A549 (cell line): ENCODE data around the gene ZNF280C. TPM values are rescaled to one million over a fixed set of nuclear protein-coding genes. Genes with fewer than 3 reads are reported as not detected.

Experiments used
- ATAC-seq, 2 experiments: fragments of 200-7000 bp in 1 of 2; fragments of >200 bp in 1 of 2; cut with Nextera tagmentation in 1 of 2; cut with Tn5 transposase in 1 of 2; 3 replicates each; pipeline versions ENCODE4 v1.8.0 to v1.9.1; 2018 to 2020; ENCODE audit warnings: mild to moderate bottlenecking in 1 of 2, moderate library complexity in 1 of 2
- CTCF ChIA-PET: fragments of 300-600 bp; sonication (Branson Sonifier 250); formaldehyde crosslinking; extraction: SDS; loops from one replicate; lab custom pipeline; 2021; ENCODE audit warnings: antibody characterized with exemption, inconsistent platforms; lab: Yijun Ruan, JAX
- POLR2A ChIA-PET: fragments of 350-600 bp; formaldehyde crosslinking; extraction: SDS; loops from one replicate; lab custom pipeline; 2021; ENCODE audit warnings: antibody characterized with exemption, inconsistent platforms; lab: Yijun Ruan, JAX
- DNase-seq, 2 experiments: peaks; one replicate each; pipeline versions ENCODE4 v3.0.0 to v3.0.0-alpha.2; 2011 to 2016; ENCODE audit warnings: low read depth in 1 of 2, low spot score in 1 of 2
- FAIRE-seq: peaks from 2 replicates; lab custom pipeline; 2011; peaks lifted over from hg19 to GRCh38; lab: Jason Lieb, UNC
- H3K27ac ChIP-seq, 2 experiments: fragments of >200 bp; sonication (Bioruptor Twin); formaldehyde crosslinking; 3 replicates each; pipeline ENCODE4 v1.5.1; 2016 to 2017
- H3K4me1 ChIP-seq: fragments of >200 bp; sonication (Bioruptor Twin); formaldehyde crosslinking; 3 replicates; pipeline ENCODE4 v1.6.1; 2016
- H3K4me2 ChIP-seq: fragments of >200 bp; sonication (Bioruptor Twin); formaldehyde crosslinking; 3 replicates; pipeline ENCODE4 v1.6.1; 2016
- H3K4me3 ChIP-seq: fragments of >200 bp; sonication (Bioruptor Twin); formaldehyde crosslinking; 3 replicates; pipeline ENCODE4 v1.5.1; 2016
- H3K9me3 ChIP-seq: fragments of >200 bp; sonication (Bioruptor Twin); formaldehyde crosslinking; 3 replicates; pipeline ENCODE4 v1.6.1; 2016
- CHD4 ChIP-seq: fragments of 200-600 bp; sonication (generic); IDR thresholded peaks from 2 replicates; pipeline ENCODE4 v1.6.1; 2016; ENCODE audit warnings: antibody characterized with exemption, mild to moderate bottlenecking, borderline replicate concordance
- CTCF ChIP-seq: fragments of >200 bp; sonication (Bioruptor Twin); formaldehyde crosslinking; IDR thresholded peaks from 3 replicates; pipeline ENCODE4 v1.5.1; 2016
- EHMT2 ChIP-seq: fragments of 200-600 bp; sonication (generic); IDR thresholded peaks from 2 replicates; pipeline ENCODE4 v1.6.1; 2016; ENCODE audit warnings: antibody characterized with exemption, low read depth, mild to moderate bottlenecking, moderate library complexity
- FOSL2 ChIP-seq, 2 experiments: fragments of 450-650 bp in 1 of 2; fragments of >200 bp in 1 of 2; sonication (Bioruptor Twin) in 1 of 2; formaldehyde crosslinking; IDR thresholded peaks; 2 replicates each; pipeline versions ENCODE4 v1.5.0 to v1.6.1; 2016 to 2020; ENCODE audit warnings: mild to moderate bottlenecking in 1 of 2, moderate library complexity in 1 of 2
- GATA3 ChIP-seq: IDR thresholded peaks from 2 replicates; pipeline ENCODE4 v1.6.1; 2012; ENCODE audit warnings: borderline replicate concordance
- MAX ChIP-seq: IDR thresholded peaks from 2 replicates; pipeline ENCODE4 v1.6.1; 2012
- NFE2L2 ChIP-seq: fragments of 150-350 bp; conservative IDR thresholded peaks from 2 replicates; pipeline ENCODE4 v1.6.1; 2014; ENCODE audit warnings: low read length
- PHF8 ChIP-seq: fragments of 200-600 bp; sonication (generic); IDR thresholded peaks from 2 replicates; pipeline ENCODE4 v1.6.1; 2016; ENCODE audit warnings: low read depth, mild to moderate bottlenecking, antibody characterized with exemption, moderate library complexity, borderline replicate concordance
- POLR2AphosphoS2 ChIP-seq: conservative IDR thresholded peaks from 2 replicates; pipeline ENCODE4 v1.6.1; 2012; ENCODE audit warnings: low read length, improper control_type of control experiment, inconsistent platforms
- RARB ChIP-seq: fragments of 250-450 bp; sonication (Bioruptor Pico); IDR thresholded peaks from 2 replicates; pipeline ENCODE4 v1.8.0; 2021; ENCODE audit warnings: mild to moderate bottlenecking, moderate library complexity
- REST ChIP-seq: fragments of 200-600 bp; sonication (generic); IDR thresholded peaks from 2 replicates; pipeline ENCODE4 v1.6.1; 2016; ENCODE audit warnings: antibody characterized with exemption, mild to moderate bottlenecking, moderate library complexity
- SREBF2 ChIP-seq: fragments of 450-650 bp; IDR thresholded peaks from 2 replicates; pipeline ENCODE4 v1.6.1; 2014; ENCODE audit warnings: mild to moderate bottlenecking, moderate library complexity
- TFCP2L1 ChIP-seq: fragments of 250-450 bp; sonication (Bioruptor Pico); IDR thresholded peaks from 2 replicates; pipeline ENCODE4 v1.5.0; 2021; ENCODE audit warnings: mild to moderate bottlenecking
- ZNF302 ChIP-seq: fragments of 250-450 bp; sonication (Bioruptor Pico); IDR thresholded peaks from 2 replicates; pipeline ENCODE4 v1.9.0; 2021; ENCODE audit warnings: inconsistent platforms, mild to moderate bottlenecking, moderate library complexity
- WGBS: methylation state at CpG from one replicate; pipeline ENCODE4 v1.1.6; 2017; ENCODE audit errors: missing lambda C conversion rate; 5-methylcytosine and 5-hydroxymethylcytosine counted together
- polyA plus RNA-seq, 4 experiments: library from polyadenylated mRNA; depleted of rRNA in 3 of 4; stranded (reverse); fragments of >200 nt; fragmentation: RNase III in 1 of 4; extraction: RNeasy Plus Mini Kit Qiagen cat#74134 plus additional on column Dnase treatment in 1 of 4; gene quantifications; 2 replicates in 3 of 4; 3 replicates in 1 of 4; pipeline ENCODE4 v1.2.3, GENCODE V29; 2011 to 2017

Gene ZNF280C
- polyA plus RNA-seq, 2 of the 4 experiments (the other 2 are of a cell fraction), result 3.9 to 18.8 TPM

GRCh38 chrX:130172127-130172845, 96.4 kb downstream of the ZNF280C start:
- ChIA-PET POLR2A (no interaction called here), CTCF (interaction anchor here (1.0 to 1.2 kb wide), 2 partner anchors 20 to 111 kb away, joined by 3 to 5 read pairs; no protein-coding TSS in a partner anchor)
- 95% methylated on average over 23 of the region's 34 CpGs for WGBS
- H3K4me2 ChIP-seq, result peak overlapping the region; percentile 98
- peak overlapping the region in 1 of 2 experiments; percentile 83; a peak in 2 of 6 replicates for H3K27ac ChIP-seq
- DNase-seq (no peak), ATAC-seq (no peak), FAIRE-seq (no peak)
- no peak for TF ChIP-seq CHD4
- TF ChIP-seq NFE2L2, result no peak
- no peaks in the 10 kb centered on the region for H3K9me3 ChIP-seq
- peaks cover 26% of the 10 kb centered on the region; the same call in 2 of the 3 replicates for H3K4me1 ChIP-seq
- peak overlapping the region; percentile 84; the same call in 2 of the 3 replicates for H3K4me3 ChIP-seq

GRCh38 chrX:130171446-130172126, 97.1 kb downstream of the ZNF280C start, which contains the start of gene RAB33A:
RAB33A (plus strand) TSS chrX:130171962; CDS start chrX:130172063, 101 bp downstream.
- ChIA-PET CTCF (interaction anchor here (1.0 to 2.2 kb wide), 3 partner anchors 21 to 110 kb away, joined by 3 to 8 read pairs (median 5); no protein-coding TSS in a partner anchor), POLR2A (no interaction called here)
- H3K4me1 ChIP-seq, result peaks cover 29% of the 10 kb centered on the region; the same call in 2 of the 3 replicates
- TF ChIP-seq GATA3, result no peak
- TF ChIP-seq EHMT2, result no peak
- TF ChIP-seq MAX, result peak; percentile 26; the same call in 1 of the 2 replicates
- no peak for TF ChIP-seq RARB (CRISPR knock-in tag)
- peak within 1 kb of the TSS; percentile 98 for H3K4me2 ChIP-seq
- WGBS, result 0% methylated on average over 7 of the region's 61 CpGs
- peak within 1 kb of the TSS; percentile 66 to 83 for H3K27ac ChIP-seq
- ATAC-seq (peak; percentile 55 to 78; a peak in 5 of 6 replicates), FAIRE-seq (no peak), DNase-seq (no peak)
- H3K4me3 ChIP-seq, result peak within 1 kb of the TSS; percentile 84
- no peaks in the 10 kb centered on the region for H3K9me3 ChIP-seq

GRCh38 chrX:130170752-130171445, 97.8 kb downstream of the ZNF280C start:
- no peak for FAIRE-seq
- DNase-seq, result peak; percentile 59 to 70
- peak; percentile 34; the same call in 1 of the 2 replicates for TF ChIP-seq PHF8
- peak; percentile 32; the same call in 1 of the 2 replicates for TF ChIP-seq MAX
- TF ChIP-seq POLR2AphosphoS2, result no peak
- no peak for TF ChIP-seq SREBF2
- TF ChIP-seq, all 56 proteins: peak for 2

GRCh38 chrX:130167040-130167439, 101.7 kb downstream of the ZNF280C start:
- Histone ChIP-seq H3K4me3 (peak overlapping the region; percentile 73; the same call in 2 of the 3 replicates), H3K4me1 (peaks cover 26% of the 10 kb centered on the region), H3K9me3 (no peaks in the 10 kb centered on the region), H3K27ac (peak overlapping the region in 1 of 2 experiments; percentile 96; a peak in 1 of 6 replicates), H3K4me2 (peak overlapping the region; percentile 86)
- TF ChIP-seq CHD4, result no peak
- FAIRE-seq, result no peak
- 52% methylated on average over 4 of the region's 4 CpGs for WGBS
- ATAC-seq, result no peak
- DNase-seq, result no peak
- ChIA-PET POLR2A (no interaction called here), CTCF (no interaction called here)

More at GRCh38 chrX:130170752-130171445, 97.8 kb downstream of the ZNF280C start:
- Histone ChIP-seq H3K27ac (peak overlapping the region; percentile 66 to 83), H3K4me1 (peaks cover 25% of the 10 kb centered on the region; the same call in 2 of the 3 replicates), H3K4me2 (peak overlapping the region; percentile 98), H3K9me3 (no peaks in the 10 kb centered on the region), H3K4me3 (peak overlapping the region; percentile 84)
- CTCF ChIA-PET, result interaction anchor here (0.8 to 2.2 kb wide), 5 partner anchors 15 to 245 kb away, joined by 3 to 8 read pairs (median 4); no protein-coding TSS in a partner anchor
- 5% methylated on average over 8 of the region's 36 CpGs for WGBS
- peak; percentile 86 to 90 for ATAC-seq
- POLR2A ChIA-PET, result no interaction called here

- FAIRE-seq (no peak), DNase-seq (no peak), ATAC-seq (no peak; a peak in 1 of 6 replicates)
- POLR2A ChIA-PET, result interaction anchor here (1.4 kb wide), 1 partner anchor 10 kb away, joined by 6 read pairs; no protein-coding TSS in a partner anchor
- CTCF ChIA-PET, result interaction anchor here (0.6 kb wide), 1 partner anchor 86 kb away, joined by 3 read pairs; no protein-coding TSS in a partner anchor
- H3K4me2 ChIP-seq, result peak overlapping the region; percentile 86
- WGBS, result 1% methylated on average over 4 of the region's 4 CpGs
- peak overlapping the region; percentile 73 for H3K4me3 ChIP-seq
- H3K27ac ChIP-seq, result peak overlapping the region; percentile 90 to 96
- H3K9me3 ChIP-seq, result no peaks in the 10 kb centered on the region
- peaks cover 27% of the 10 kb centered on the region for H3K4me1 ChIP-seq
- TF ChIP-seq FOSL2 (IDR thresholded peaks at IDR 0.05) (no peak), FOSL2 (CRISPR knock-in tag; IDR thresholded peaks at IDR 0.05) (no peak), CTCF (no peak), TFCP2L1 (CRISPR knock-in tag) (no peak), REST (no peak), ZNF302 (CRISPR knock-in tag) (no peak)
Observed at GRCh38 chrX:130166503-130166777, 102.3 kb downstream of the ZNF280C start.
